DLD1 (cell line): ENCODE data around the gene HSPA1L.

Experiments used
- in situ Hi-C: cut with HindIII; loops from 2 replicates; pipeline ENCODE4 v1.10.0; 2017; ENCODE audit warnings: low sequenced_read_pairs

HSPA1L gene

DNA sequence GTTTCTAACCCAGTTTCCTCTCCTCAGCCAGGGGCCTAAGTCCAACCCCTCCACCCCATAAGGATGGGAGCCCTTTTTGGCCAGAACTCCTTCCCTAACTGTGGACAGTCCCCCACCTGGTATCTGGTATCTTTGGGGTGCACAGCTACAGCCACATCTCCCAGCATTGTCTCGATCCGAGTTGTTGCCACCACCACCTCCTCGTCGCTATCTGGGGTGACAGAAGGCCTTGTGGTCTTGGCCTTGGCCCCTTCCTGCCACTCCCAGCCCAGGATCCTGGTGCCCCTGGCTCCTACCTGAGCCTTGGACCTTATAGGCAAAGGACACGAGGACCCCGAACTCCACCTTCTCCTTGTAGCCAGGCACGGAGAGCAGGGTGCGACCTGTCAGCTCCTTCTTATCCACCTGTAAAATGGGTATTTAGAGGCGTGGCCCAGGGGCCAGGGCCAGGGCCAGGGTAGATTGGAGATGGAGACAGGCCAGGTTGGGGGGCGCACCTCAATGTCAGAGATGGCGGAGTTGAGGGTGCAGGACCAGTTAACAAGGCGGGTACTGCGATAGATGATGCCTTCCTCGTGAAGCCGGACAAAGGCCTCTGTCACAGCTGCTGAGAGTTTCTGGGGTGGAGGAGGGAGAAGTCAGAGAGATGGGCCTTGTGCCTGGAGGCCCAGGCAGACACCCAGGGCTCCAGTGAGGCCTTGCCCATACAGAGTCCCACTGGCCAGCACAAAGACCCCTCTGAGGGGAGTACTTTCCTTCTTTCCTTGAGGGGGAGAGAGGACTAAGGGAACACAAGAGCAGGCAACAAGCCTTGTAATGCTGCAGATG, 30.8 kb downstream of the HSPA1L start:
- in situ Hi-C loops: no loop called here

GRCh38 chr6:31782126-31782855, 32.8 kb downstream of the HSPA1L start:
- in situ Hi-C loops: no loop called here

DNA sequence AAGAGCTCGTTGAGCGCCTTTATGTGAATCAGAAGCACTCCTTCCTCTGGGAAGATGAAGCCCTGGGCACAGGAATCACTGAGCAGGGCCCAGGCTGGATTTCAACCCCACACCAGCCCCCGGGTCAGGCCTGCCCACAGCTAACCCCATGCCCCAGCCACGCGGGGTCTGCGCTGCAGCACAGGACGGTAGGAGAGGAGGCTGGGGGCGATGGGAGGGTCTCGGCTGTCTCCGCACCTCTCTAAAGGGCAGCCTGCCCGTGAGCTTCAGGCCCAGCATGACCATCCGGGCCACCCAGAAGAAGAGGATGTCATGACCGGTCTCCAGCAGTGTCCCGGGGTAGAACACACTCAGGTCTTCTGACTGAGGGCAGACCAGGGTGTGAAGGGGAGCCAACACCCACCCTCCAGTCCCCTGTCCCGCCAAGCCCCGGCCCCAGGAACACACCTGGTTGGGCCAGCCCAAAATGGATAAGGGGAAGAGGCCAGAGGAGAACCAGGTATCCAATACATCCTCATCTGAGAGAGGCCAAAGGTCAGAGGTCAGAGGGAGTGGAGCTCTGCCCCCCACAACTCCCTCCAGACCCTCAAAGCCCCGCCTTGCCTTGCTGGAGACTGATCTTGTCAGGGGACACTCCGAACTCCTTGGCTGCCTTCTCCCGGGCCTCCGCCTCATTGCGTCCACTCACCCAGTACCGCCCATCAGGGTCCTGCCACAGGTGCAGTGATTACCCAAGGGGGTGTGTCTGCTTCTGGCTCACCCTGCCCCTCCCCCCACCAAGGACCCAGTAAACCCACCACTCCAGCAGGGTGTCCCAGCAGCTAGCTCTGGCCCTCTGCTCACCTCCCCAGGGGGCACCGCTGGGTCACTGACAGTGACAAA, 33.6 kb downstream of the HSPA1L start:
- in situ Hi-C loops: no loop called here

DNA sequence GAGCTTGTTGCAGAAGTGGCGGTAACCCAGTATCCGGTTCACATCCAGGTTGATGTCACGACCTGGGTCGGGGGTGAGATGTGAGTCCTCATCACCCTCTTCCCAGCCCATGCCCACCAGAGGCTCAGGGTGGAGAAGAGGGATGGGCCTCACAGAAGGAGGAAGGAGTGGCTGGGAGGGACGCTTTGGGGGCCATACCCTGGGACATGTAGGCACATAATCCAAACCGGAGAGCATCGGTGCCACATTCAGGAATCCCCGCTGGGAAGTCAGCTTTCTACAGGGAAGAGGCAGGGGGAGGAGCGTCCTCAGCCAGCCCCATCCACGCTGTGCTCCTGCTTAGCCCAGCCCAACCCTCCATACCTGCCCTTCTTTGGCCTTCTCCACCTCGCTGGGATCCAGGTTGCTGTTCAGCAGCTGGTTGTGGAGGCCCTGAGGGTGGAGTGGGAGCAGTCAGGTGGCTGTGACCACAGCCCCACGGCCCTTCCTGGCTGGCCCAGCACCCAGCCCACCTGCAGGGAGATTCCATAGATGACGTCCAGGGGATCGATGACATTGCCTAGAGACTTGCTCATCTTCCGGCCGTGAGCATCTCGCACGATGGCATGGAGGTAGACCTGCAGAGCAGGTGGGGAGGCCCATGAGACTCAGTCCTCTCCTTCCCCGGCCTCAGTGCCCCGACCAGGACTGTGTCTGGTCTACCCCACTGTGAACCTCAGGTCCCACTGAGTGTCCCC, 34.4 kb downstream of the HSPA1L start:
- in situ Hi-C loops: no loop called here

GRCh38 chr6:31779908-31780307, 35.2 kb downstream of the HSPA1L start:
- in situ Hi-C loops: no loop called here

GRCh38 chr6:31778999-31779885, 35.8 kb downstream of the HSPA1L start:
- in situ Hi-C loops: no loop called here

DNA sequence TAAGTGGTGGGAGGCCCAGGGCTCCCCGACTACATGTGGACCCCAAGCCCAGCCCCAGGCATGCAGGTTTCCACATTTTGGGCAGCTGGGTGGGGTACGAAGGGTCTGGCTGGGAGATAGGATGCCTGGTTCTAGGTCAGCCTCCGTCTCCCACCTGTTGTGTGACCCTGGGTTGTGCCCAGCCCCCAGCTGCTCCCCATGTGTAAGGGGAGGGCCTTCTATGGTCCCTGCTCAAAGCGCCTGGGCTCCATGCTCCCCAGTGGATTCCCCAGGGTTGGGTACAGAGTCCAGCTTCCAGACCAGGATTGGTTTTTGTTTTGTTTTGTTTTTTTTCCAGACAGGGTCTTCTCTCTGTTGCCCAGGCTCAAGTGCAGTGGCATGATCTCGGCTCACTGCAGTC, 36.9 kb downstream of the HSPA1L start:
- in situ Hi-C loops: no loop called here

DNA sequence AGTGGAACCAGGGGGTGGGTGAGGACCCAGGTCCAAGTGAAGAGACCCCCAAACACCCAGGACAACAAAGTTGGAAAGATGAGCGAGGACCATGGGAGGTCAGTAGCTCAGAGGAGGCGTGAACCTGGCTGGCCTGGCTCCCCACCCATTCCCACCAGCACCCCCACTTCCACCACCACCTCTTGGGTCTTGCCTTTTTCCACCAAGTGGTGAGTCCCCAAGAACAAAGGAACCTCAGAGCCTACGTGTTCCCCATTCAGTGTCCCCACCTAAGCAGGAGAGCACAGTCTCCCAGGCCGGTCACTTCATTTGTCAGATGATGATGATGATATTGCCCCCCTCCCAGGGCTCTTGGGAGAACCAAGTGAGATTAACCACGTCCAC, 37.4 kb downstream of the HSPA1L start:
- in situ Hi-C loops: no loop called here

DNA sequence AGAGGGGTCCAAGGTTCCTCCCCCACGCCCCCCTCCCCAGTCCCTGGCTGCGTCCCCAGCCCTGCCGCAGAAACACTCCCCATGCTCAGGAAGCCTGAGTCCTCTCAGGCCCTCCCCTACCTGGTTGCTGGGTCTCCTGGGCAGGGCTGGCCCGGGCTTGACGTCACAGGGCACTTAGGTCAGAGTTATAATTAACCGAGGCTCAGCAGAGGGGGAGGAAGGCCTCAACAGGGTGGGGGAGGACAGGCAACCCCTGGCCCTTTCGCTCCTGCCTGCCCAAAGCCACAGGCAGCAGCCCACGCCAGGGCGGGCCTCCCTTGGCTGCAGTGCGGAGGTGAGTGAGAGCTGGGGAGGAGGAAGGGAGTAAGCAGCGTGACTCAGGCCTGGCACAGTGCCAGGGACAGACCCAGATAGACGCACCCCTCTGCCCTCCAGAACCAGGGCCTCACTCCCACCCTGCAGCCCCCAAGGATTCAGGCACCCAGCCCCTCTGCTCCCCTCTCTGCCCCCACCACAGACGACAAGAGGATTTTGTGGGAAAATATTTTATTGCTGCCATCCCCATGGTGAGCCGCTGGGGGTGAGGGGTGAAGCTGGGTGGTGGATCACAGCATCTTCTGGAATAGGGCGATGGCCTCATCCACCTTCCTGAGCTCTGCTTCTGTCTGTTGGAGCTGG, 38.0 kb downstream of the HSPA1L start, which contains the start of gene VWA7:
Gene VWA7, minus strand, starts transcription at position 340 of the 678 bp plus-strand sequence. CDS start 549 bp downstream, outside the sequence.
- in situ Hi-C loops: no loop called here

DNA sequence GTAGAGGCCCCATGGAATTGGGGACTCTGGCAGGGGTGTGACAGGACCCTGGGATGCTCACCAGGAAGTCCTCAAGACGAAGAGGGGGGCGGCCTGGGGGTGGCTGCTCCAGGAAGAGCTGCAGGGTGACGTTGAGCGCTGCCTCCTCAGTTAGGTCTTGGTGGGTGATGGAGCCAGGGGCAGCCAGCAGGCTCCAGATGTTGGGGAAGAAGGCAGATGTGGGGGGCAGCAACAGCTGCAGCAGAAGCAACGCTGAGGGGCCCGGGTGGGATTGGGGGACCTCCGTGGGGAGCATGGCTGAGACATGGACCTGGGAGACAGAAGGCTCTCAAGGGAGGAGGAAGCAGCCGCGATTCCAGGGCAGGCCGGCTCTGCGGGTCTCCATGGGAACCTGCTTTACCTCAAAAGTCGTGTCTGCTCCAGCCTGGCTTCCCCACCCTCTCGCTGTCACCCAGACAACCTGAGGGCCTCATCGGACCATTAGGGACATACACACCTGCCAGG, 38.5 kb downstream of the HSPA1L start:
- in situ Hi-C loops: no loop called here

- in situ Hi-C loops: no loop called here
Observed at GRCh38 chr6:31775633-31776484, 39.2 kb downstream of the HSPA1L start.

DNA sequence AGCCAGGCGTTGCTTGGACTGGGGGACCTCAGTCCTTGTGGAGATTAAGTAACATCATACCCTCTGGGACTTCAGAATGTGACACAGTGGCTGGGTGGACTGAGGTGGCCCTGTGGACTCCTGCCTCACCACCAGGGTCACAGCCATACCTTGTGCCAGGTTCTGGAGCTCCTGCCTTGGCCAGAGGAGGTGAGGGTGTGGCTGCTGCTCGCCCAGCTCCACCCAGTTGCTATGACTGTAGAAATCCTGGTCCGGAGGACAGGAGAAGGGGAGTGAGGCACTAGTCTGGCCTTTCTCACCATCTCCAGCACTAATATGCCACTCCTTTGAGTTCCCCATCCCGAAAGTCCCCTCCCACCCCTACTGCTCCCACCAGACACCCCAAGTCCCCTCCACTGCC, 39.9 kb downstream of the HSPA1L start:
- in situ Hi-C loops: no loop called here

DNA sequence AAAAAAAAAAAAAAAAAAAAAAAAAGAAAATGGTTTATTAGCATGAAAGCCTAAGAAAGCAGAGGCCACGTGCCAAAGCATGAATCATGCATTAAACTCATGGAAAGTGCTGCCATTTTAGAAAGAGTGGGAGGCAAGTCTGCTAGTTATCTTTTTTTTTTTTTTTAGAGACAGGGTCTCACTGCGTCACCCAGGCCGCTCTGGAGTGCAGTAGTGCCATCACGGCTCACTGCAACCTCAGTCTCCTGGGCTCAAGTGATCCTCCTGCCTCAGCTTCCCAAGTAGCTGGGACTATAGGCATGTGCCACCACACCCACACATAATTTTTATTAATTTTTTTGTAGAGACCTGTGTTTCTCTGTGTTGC, 43.1 kb downstream of the HSPA1L start:
- in situ Hi-C loops: no loop called here

GRCh38 chr6:31770860-31771259, 44.2 kb downstream of the HSPA1L start:
- in situ Hi-C loops: no loop called here

GRCh38 chr6:31769684-31770371, 45.3 kb downstream of the HSPA1L start:
- in situ Hi-C loops: no loop called here

- in situ Hi-C loops: no loop called here
Observed at GRCh38 chr6:31768363-31769257, 46.5 kb downstream of the HSPA1L start.
